Sigmoid colon (tissue), 7 donors: ENCODE results near the gene GRID2. TPM values are rescaled to one million over a fixed set of nuclear protein-coding genes. Genes with fewer than 3 reads are reported as not detected.

Experiments
- DNase-seq: peaks from one replicate; pipeline ENCODE4 v3.0.0-alpha.2; 2019
- H3K27ac ChIP-seq, 4 donors: fragments of 200-600 bp; sonication (generic); one replicate each; pipeline ENCODE4 v1.5.1; 2016 to 2019; ENCODE audit warnings: mild to moderate bottlenecking in 1 of 4
- H3K27me3 ChIP-seq, 3 donors: fragments of 200-600 bp; sonication (generic); one replicate each; pipeline ENCODE4 v1.5.1; 2019; ENCODE audit warnings: mild to moderate bottlenecking in 1 of 3
- H3K36me3 ChIP-seq, 4 donors: fragments of 200-600 bp; sonication (generic); one replicate each; pipeline ENCODE4 v1.5.1; 2016 to 2019
- H3K4me1 ChIP-seq, 4 donors: fragments of 200-600 bp; sonication (generic); one replicate each; pipeline ENCODE4 v1.5.1; 2017 to 2019
- H3K4me3 ChIP-seq, 4 donors: fragments of 200-600 bp; sonication (generic); one replicate each; pipeline ENCODE4 v1.5.1; 2017 to 2019; ENCODE audit warnings: mild to moderate bottlenecking in 2 of 4, moderate library complexity in 1 of 4
- H3K9me3 ChIP-seq, 4 donors: fragments of 200-600 bp in 3 of 4; sonication (generic) in 3 of 4; one replicate each; pipeline versions ENCODE4 v1.5.1 to v1.6.1; 2013 to 2019
- CTCF ChIP-seq, 4 experiments: fragments of 450-650 bp in 3 of 4; fragments of 200-600 bp in 1 of 4; IDR thresholded peaks; one replicate each; pipeline ENCODE4 v1.5.1; 2016 to 2019; ENCODE audit warnings: antibody characterized with exemption in 4 of 4, mild to moderate bottlenecking in 3 of 4, moderate library complexity in 2 of 4
- EP300 ChIP-seq, 4 donors: sonication (generic); formaldehyde crosslinking; IDR thresholded peaks; one replicate each; pipeline ENCODE4 v1.6.1; 2017; ENCODE audit warnings: antibody characterized with exemption in 4 of 4
- POLR2A ChIP-seq, 2 donors: fragments of 450-650 bp; IDR thresholded peaks; one replicate each; pipeline ENCODE4 v1.6.1; 2016; ENCODE audit warnings: antibody characterized with exemption in 2 of 2, mild to moderate bottlenecking in 2 of 2, moderate library complexity in 2 of 2
- POLR2AphosphoS5 ChIP-seq, 4 donors: sonication (generic); formaldehyde crosslinking; IDR thresholded peaks; one replicate each; pipeline ENCODE4 v1.6.1; 2017; ENCODE audit warnings: antibody characterized with exemption in 4 of 4
- WGBS, 2 donors: extraction: QIAGEN DNeasy Blood & Tissue Kit; methylation state at CpG; one replicate each; pipeline ENCODE4 v1.1.7; 2013; 5-methylcytosine and 5-hydroxymethylcytosine counted together
- intact Hi-C: fragments of 100-400 bp; cut with DNase I; formaldehyde crosslinking; loops from one replicate; pipeline ENCODE4 v1.15.1; 2023
- polyA plus RNA-seq, 3 donors: library from polyadenylated mRNA; stranded (reverse); fragments of 200-250 nt; gene quantifications; one replicate each; pipeline ENCODE4 v1.2.3, GENCODE V29; 2013
- total RNA-seq, 4 donors: library from RNA; depleted of rRNA; stranded (reverse); fragments of >200 nt; gene quantifications; one replicate each; pipeline ENCODE4 v1.1.0, GENCODE V29; 2016
- donor health status: healthy with polysubstance abuse.
- donor health status: Bipolar disorder and iron deficiency.
- donor health status: healthy.

The GRID2 gene
- total and polyA plus RNA-seq, 7 donors = 0.04 to 1.9 (median 0.28) TPM; not detected in 2

GRCh38 chr4:93178279-93178678 is 874.5 kb downstream of the GRID2 start:
- Histone ChIP-seq H3K36me3 (no peaks in the 10 kb centered on the region), H3K4me3 (no peak overlapping the region), H3K4me1 (no peaks in the 10 kb centered on the region), H3K27ac (no peak overlapping the region), H3K27me3 (no peaks in the 10 kb centered on the region), H3K9me3 (no peaks in the 10 kb centered on the region)
- no peak for DNase-seq
- no peak for TF ChIP-seq POLR2AphosphoS5 (IDR thresholded peaks at IDR 0.05)
- no peak for TF ChIP-seq POLR2A (IDR thresholded peaks at IDR 0.05)
- TF ChIP-seq EP300 (IDR thresholded peaks at IDR 0.05) = no peak
- no peak for TF ChIP-seq CTCF (IDR thresholded peaks at IDR 0.05)
- intact Hi-C loops = no loop called here
- 79 to 86% methylated on average over 2 of the region's 2 CpGs for WGBS, 2 donors

GRCh38 chr4:93179044-93179443 is 875.3 kb downstream of the GRID2 start:
- 62 to 67% methylated on average over 2 of the region's 2 CpGs for WGBS, 2 donors
- Histone ChIP-seq H3K9me3 (no peaks in the 10 kb centered on the region), H3K27ac (no peak overlapping the region), H3K4me1 (no peaks in the 10 kb centered on the region), H3K27me3 (no peaks in the 10 kb centered on the region), H3K4me3 (no peak overlapping the region), H3K36me3 (no peaks in the 10 kb centered on the region)
- no peak for TF ChIP-seq EP300 (IDR thresholded peaks at IDR 0.05)
- no peak for TF ChIP-seq POLR2AphosphoS5 (IDR thresholded peaks at IDR 0.05)
- no peak for TF ChIP-seq CTCF (IDR thresholded peaks at IDR 0.05)
- no peak for DNase-seq
- intact Hi-C loops = no loop called here

GRCh38 chr4:93182722-93183121 is 879.0 kb downstream of the GRID2 start:
- no peak for DNase-seq
- no peaks in the 10 kb centered on the region for H3K4me1 ChIP-seq
- WGBS, 2 donors = 23 to 71% methylated on average over 4 of the region's 4 CpGs
- no peaks in the 10 kb centered on the region for H3K9me3 ChIP-seq
- no peak for TF ChIP-seq POLR2AphosphoS5 (IDR thresholded peaks at IDR 0.05)
- TF ChIP-seq POLR2A (IDR thresholded peaks at IDR 0.05) = no peak
- TF ChIP-seq EP300 (IDR thresholded peaks at IDR 0.05) = no peak
- no peak for TF ChIP-seq CTCF (IDR thresholded peaks at IDR 0.05)
- no peaks in the 10 kb centered on the region for H3K36me3 ChIP-seq
- H3K27me3 ChIP-seq = no peaks in the 10 kb centered on the region
- H3K27ac ChIP-seq = no peak overlapping the region
- H3K4me3 ChIP-seq = no peak overlapping the region
- intact Hi-C loops = no loop called here

- intact Hi-C loops = no loop called here
- TF ChIP-seq CTCF (IDR thresholded peaks at IDR 0.05) (no peak), EP300 (IDR thresholded peaks at IDR 0.05) (no peak), POLR2AphosphoS5 (IDR thresholded peaks at IDR 0.05) (no peak), POLR2A (IDR thresholded peaks at IDR 0.05) (no peak)
Observed at GRCh38 chr4:93183576-93183975, 879.8 kb downstream of the GRID2 start.

GRCh38 chr4:93184053-93184452 is 880.3 kb downstream of the GRID2 start:
- intact Hi-C loops = no loop called here
- H3K27ac ChIP-seq = no peak overlapping the region
- H3K9me3 ChIP-seq = peaks cover 0 to 2% (median 0%) of the 10 kb centered on the region in 4 donors

More at GRCh38 chr4:93183576-93183975, 879.8 kb downstream of the GRID2 start:
- Histone ChIP-seq H3K27me3 (no peaks in the 10 kb centered on the region), H3K4me3 (no peak overlapping the region), H3K36me3 (no peaks in the 10 kb centered on the region), H3K27ac (no peak overlapping the region), H3K4me1 (no peaks in the 10 kb centered on the region), H3K9me3 (peaks cover 0 to 2% (median 0%) of the 10 kb centered on the region in 4 donors)
- DNase-seq = no peak

More at GRCh38 chr4:93184053-93184452, 880.3 kb downstream of the GRID2 start:
- Histone ChIP-seq H3K4me3 (no peak overlapping the region), H3K27me3 (no peaks in the 10 kb centered on the region), H3K36me3 (no peaks in the 10 kb centered on the region), H3K4me1 (no peaks in the 10 kb centered on the region)
- no peak for DNase-seq
- TF ChIP-seq POLR2AphosphoS5 (IDR thresholded peaks at IDR 0.05) = no peak
- no peak for TF ChIP-seq POLR2A (IDR thresholded peaks at IDR 0.05)
- TF ChIP-seq EP300 (IDR thresholded peaks at IDR 0.05) = no peak
- no peak for TF ChIP-seq CTCF (IDR thresholded peaks at IDR 0.05)
- 17 to 50% methylated on average over 2 of the region's 2 CpGs for WGBS, 2 donors
